ENCODE data around the gene AHRR.
"Not testable (repeated sequence)": the region's sequence is repeated elsewhere in the genome, so short reads cannot be mapped to it uniquely, and the experiment has no call there.

AHRR gene

GRCh38 chr5:478369-478981 lies 157.0 kb downstream of the AHRR start:
- no peak for FAIRE-seq

- FAIRE-seq: no peak
Observed at GRCh38 chr5:478982-479535, 157.5 kb downstream of the AHRR start.

- no peak for FAIRE-seq
Observed at GRCh38 chr5:479566-480319, 158.2 kb downstream of the AHRR start.

- no peak for FAIRE-seq
Observed at GRCh38 chr5:481347-481746, 159.8 kb downstream of the AHRR start.

GRCh38 chr5:482021-482420 lies 160.5 kb downstream of the AHRR start:
- no peak for FAIRE-seq

GRCh38 chr5:482506-482905 lies 161.0 kb downstream of the AHRR start:
- FAIRE-seq: no peak

GRCh38 chr5:483011-483410 lies 161.5 kb downstream of the AHRR start:
- FAIRE-seq: no peak

- no peak for FAIRE-seq
Observed at GRCh38 chr5:483434-484140, 162.1 kb downstream of the AHRR start.

- FAIRE-seq: no peak
Observed at GRCh38 chr5:484556-484955, 163.0 kb downstream of the AHRR start.

GRCh38 chr5:485113-485945 lies 163.8 kb downstream of the AHRR start:
- FAIRE-seq: no peak

GRCh38 chr5:485946-486491 lies 164.5 kb downstream of the AHRR start:
- FAIRE-seq: no peak

GRCh38 chr5:486597-486996 lies 165.1 kb downstream of the AHRR start:
- FAIRE-seq: not testable (repeated sequence)
